DND-41 (cell line): ENCODE data around the gene ADSS1.

Source experiments
- ATAC-seq: fragments of 200-7000 bp; cut with Tn5 transposase; 3 replicates; pipeline ENCODE4 v1.9.1; 2021; ENCODE audit warnings: low read depth; ENCODE audit not compliant: insufficient read depth
- DNase-seq: peaks from one replicate; pipeline ENCODE4 v3.0.0-alpha.2; 2020
- H2AFZ ChIP-seq: 2 replicates; pipeline ENCODE4 v1.6.0; 2012; ENCODE audit warnings: low read depth, low read length
- H3K27ac ChIP-seq: 2 replicates; pipeline ENCODE4 v1.5.1; 2012; ENCODE audit warnings: low read length, inconsistent platforms
- H3K27me3 ChIP-seq: fragments of 200-600 bp; sonication (generic); 2 replicates; pipeline ENCODE4 v1.6.0; 2012; ENCODE audit warnings: low read length, mild to moderate bottlenecking, inconsistent platforms; ENCODE audit not compliant: insufficient read depth, poor library complexity
- H3K36me3 ChIP-seq: 2 replicates; pipeline ENCODE4 v1.5.1; 2012; ENCODE audit warnings: low read length, inconsistent platforms; ENCODE audit not compliant: insufficient read depth
- H3K4me1 ChIP-seq: 2 replicates; pipeline ENCODE4 v1.5.1; 2012; ENCODE audit warnings: mild to moderate bottlenecking, low read length; ENCODE audit not compliant: insufficient read depth
- H3K4me2 ChIP-seq: 2 replicates; pipeline ENCODE4 v1.6.0; 2012; ENCODE audit warnings: mild to moderate bottlenecking, moderate library complexity, low read length, inconsistent platforms; ENCODE audit not compliant: insufficient read depth
- H3K4me3 ChIP-seq, 2 experiments: fragments of 200-600 bp in 1 of 2; shearing (Covaris generic) in 1 of 2; 2 replicates each; pipeline ENCODE4 v1.5.1; 2012 to 2016; ENCODE audit warnings: inconsistent platforms in 2 of 2, low read length in 2 of 2, mild to moderate bottlenecking in 2 of 2, low read depth in 1 of 2, moderate library complexity in 1 of 2
- H3K79me2 ChIP-seq: 2 replicates; pipeline ENCODE4 v1.6.0; 2012; ENCODE audit warnings: low read length, inconsistent platforms; ENCODE audit not compliant: insufficient read depth
- H3K9ac ChIP-seq: 2 replicates; pipeline ENCODE4 v1.6.0; 2012; ENCODE audit warnings: low read depth, mild to moderate bottlenecking, inconsistent platforms, low read length, moderate library complexity
- H3K9me3 ChIP-seq: 2 replicates; pipeline ENCODE4 v1.5.1; 2012; ENCODE audit warnings: low read length, moderate library complexity, mild to moderate bottlenecking, inconsistent platforms; ENCODE audit not compliant: insufficient read depth, severe bottlenecking
- H4K20me1 ChIP-seq: 2 replicates; pipeline ENCODE4 v1.6.0; 2012; ENCODE audit warnings: low read length; ENCODE audit not compliant: insufficient read depth
- EZH2 ChIP-seq: IDR thresholded peaks from 3 replicates; pipeline ENCODE4 v1.6.1; 2012; ENCODE audit warnings: borderline replicate concordance, low read depth, mild to moderate bottlenecking, moderate library complexity, low read length, inconsistent platforms; ENCODE audit not compliant: severe bottlenecking
- TF ChIP-seq, protein P1 (sequence below): IDR thresholded peaks from 2 replicates; pipeline ENCODE4 v1.5.1; 2012; ENCODE audit warnings: borderline replicate concordance, low read length, moderate library complexity, mild to moderate bottlenecking; ENCODE audit not compliant: poor library complexity, severe bottlenecking; ENCODE audit errors: extremely low read depth

Gene ADSS1

DNA sequence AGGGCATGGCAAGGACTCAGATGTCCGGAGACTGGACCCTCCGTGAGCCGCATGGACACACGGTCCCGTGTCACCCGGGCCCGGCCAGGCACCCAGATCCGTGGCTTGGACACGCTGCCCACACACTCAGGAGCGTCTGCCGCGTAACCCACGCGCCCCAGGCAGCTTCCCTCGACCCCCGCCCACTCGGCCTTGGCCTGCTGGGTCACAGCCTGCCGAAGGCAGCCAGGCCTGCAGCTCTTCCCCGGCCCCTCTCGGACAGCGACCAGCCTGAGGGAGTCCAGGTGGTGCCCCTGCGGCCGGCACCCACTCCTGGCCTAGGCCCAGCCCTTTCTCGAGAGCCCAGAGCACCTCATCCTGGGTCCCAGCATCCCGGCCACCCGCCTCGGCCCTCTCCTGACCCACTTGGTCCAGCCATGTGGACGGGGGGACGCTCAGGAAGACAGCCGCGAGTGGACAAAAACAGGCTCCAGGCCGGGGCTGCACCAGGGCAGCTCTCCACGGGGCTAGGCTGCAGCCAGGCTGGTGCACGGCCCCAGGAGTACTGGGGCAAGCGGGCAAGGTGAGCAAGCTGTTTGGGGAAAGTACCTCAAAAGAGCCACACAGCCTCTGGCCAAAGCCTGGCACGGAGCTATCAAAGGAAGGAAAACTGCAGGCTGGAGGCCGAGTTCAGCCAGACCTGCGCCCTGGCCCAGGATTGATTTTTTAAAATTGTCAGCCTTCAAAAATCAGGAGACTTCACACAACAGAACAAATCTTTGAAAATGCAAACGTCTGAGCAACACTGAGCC lies 65.0 kb downstream of the ADSS1 start:
- DNase-seq: no peak
- Histone ChIP-seq H3K9me3 (no peaks in the 10 kb centered on the region), H3K4me3 (no peak overlapping the region), H3K27me3 (no peaks in the 10 kb centered on the region), H3K79me2 (peaks cover 98% of the 10 kb centered on the region), H2AFZ (no peak overlapping the region), H3K4me2 (no peak overlapping the region), H3K9ac (0 out of 2 replicates have a peak overlapping the region, but pooled peaks have one; percentile 0), H3K36me3 (peaks cover 92% of the 10 kb centered on the region), H4K20me1 (peaks cover 98% of the 10 kb centered on the region), H3K27ac (no peak overlapping the region), H3K4me1 (peaks cover 29% of the 10 kb centered on the region)
- TF ChIP-seq, protein P1, sequence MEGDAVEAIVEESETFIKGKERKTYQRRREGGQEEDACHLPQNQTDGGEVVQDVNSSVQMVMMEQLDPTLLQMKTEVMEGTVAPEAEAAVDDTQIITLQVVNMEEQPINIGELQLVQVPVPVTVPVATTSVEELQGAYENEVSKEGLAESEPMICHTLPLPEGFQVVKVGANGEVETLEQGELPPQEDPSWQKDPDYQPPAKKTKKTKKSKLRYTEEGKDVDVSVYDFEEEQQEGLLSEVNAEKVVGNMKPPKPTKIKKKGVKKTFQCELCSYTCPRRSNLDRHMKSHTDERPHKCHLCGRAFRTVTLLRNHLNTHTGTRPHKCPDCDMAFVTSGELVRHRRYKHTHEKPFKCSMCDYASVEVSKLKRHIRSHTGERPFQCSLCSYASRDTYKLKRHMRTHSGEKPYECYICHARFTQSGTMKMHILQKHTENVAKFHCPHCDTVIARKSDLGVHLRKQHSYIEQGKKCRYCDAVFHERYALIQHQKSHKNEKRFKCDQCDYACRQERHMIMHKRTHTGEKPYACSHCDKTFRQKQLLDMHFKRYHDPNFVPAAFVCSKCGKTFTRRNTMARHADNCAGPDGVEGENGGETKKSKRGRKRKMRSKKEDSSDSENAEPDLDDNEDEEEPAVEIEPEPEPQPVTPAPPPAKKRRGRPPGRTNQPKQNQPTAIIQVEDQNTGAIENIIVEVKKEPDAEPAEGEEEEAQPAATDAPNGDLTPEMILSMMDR: no peak
- no peak for TF ChIP-seq EZH2
- no peak for ATAC-seq

DNA sequence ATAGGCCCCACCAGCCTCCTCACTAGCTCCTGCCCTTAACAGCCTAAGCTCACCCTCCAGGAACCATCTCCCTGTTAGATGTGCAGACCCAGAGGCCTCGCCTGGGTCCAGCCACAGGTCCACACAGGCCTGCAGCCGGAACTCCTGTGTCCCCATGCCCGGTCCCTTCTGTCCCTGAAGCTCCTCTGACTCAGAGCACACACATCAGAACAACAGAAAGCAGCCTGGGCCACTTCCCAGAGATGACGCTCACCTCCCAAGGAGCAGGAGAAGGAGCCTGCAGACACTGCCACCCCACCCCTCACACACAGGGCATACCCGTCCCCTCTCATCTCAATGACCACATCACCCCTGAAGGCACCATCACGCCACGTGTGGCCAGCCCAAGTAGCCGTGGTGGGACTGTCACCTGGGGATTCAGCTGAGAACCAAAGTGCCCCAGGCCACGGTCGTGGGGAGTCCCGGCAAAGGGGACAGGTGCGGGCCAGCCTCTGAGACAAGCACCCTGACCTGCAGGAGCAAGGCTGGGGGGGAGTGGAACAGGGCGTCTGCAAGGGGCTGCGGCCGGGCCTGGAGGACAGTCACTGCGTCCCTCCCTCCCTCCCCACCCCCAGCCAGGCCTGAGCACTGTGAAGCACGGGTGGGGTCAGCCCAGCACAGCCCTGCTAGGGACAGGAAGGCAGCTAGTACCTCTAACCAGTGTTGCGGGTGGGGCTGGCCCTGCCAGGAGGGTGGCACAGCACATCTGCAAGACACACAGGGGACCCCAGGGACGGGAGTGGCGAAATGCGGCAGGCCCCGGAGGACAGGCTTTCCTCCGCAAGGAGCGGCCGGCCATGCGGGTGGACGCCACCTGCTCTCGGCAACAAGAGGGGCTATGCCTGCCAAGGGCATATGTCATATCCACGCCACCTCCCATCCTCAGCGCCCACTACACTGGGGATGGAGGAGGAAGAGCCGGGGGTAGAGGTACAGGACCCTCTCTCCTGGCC lies 66.0 kb downstream of the ADSS1 start:
- Histone ChIP-seq H3K4me1 (peaks cover 36% of the 10 kb centered on the region), H3K4me3 (no peak overlapping the region), H3K9ac (no peak overlapping the region), H4K20me1 (peaks cover 96% of the 10 kb centered on the region), H2AFZ (no peak overlapping the region), H3K27me3 (no peaks in the 10 kb centered on the region), H3K9me3 (no peaks in the 10 kb centered on the region), H3K27ac (no peak overlapping the region), H3K79me2 (peaks cover 98% of the 10 kb centered on the region), H3K4me2 (no peak overlapping the region), H3K36me3 (peaks cover 88% of the 10 kb centered on the region)
- DNase-seq (no peak), ATAC-seq (no peak)
- TF ChIP-seq EZH2: no peak
- TF ChIP-seq, protein P1: no peak

DNA sequence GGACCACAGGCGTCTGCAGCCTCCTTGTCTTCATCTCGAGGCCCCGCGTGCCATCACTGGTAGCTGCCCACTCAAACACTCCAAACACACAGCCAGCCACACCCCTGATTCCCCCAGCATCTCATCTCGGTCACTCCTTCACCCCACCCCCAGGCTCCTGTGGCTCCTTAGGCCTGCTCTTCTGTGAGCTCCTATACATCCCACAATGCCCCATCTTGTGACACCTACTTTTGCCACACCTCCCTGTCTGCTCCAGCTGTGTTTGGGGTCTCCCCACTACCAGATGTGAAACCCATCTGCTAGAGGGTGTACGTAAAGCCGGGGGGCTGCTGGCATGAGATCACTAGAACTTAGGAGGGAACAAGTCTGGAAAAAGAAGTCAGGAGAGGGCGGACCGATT lies 67.4 kb downstream of the ADSS1 start:
- Histone ChIP-seq H3K4me3 (no peak overlapping the region), H3K4me2 (0 out of 2 replicates have a peak overlapping the region, but pooled peaks have one; percentile 98), H3K9me3 (no peaks in the 10 kb centered on the region), H3K9ac (peak overlapping the region; percentile 95; the same call in 1 of the 2 replicates), H3K79me2 (peaks cover 88% of the 10 kb centered on the region), H4K20me1 (peaks cover 84% of the 10 kb centered on the region), H3K27me3 (no peaks in the 10 kb centered on the region), H2AFZ (no peak overlapping the region), H3K4me1 (peaks cover 44% of the 10 kb centered on the region), H3K36me3 (peaks cover 76% of the 10 kb centered on the region), H3K27ac (no peak overlapping the region)
- TF ChIP-seq, protein P1: no peak
- TF ChIP-seq EZH2: no peak
- DNase-seq: no peak
- no peak for ATAC-seq
